ENCODE results near the gene HSFX4.

- TF ChIP-seq POLR2A (IDR thresholded peaks at IDR 0.05; ENCODE audit: low read depth, low read length) (no peak), CTCF (IDR thresholded peaks at IDR 0.05; ENCODE audit: extremely low read depth in 1 of 2, insufficient read depth in 1 of 2, low read depth in 1 of 2, low read length in 2 of 2) (no peak), POLR2AphosphoS5 (IDR thresholded peaks at IDR 0.05; ENCODE audit: insufficient read depth, low read depth, low read length) (no peak), EZH2 (IDR thresholded peaks at IDR 0.05; ENCODE audit: borderline replicate concordance, low read depth, low read length, severe bottlenecking) (no peak), GATA2 (IDR thresholded peaks at IDR 0.05; ENCODE audit: insufficient read depth, insufficient read length, low read depth, low read length) (no peak), MYC (IDR thresholded peaks at IDR 0.05; ENCODE audit: low read depth, low read length) (no peak), JUN (IDR thresholded peaks at IDR 0.05; ENCODE audit: borderline replicate concordance, insufficient read depth, insufficient read length, low read depth) (no peak), FOS (IDR thresholded peaks at IDR 0.05; ENCODE audit: borderline replicate concordance, insufficient read depth, low read length) (no peak)
- TF ChIP-seq, protein P1, sequence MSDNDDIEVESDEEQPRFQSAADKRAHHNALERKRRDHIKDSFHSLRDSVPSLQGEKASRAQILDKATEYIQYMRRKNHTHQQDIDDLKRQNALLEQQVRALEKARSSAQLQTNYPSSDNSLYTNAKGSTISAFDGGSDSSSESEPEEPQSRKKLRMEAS (IDR thresholded peaks at IDR 0.05; ENCODE audit: insufficient read depth, insufficient read length): no peak
Observed at GRCh38 chrX:149903889-149904748, 25.3 kb upstream of the HSFX4 start.

All from endothelial cell of umbilical vein (primary cell).